A549 (cell line): ENCODE results near the gene ARHGAP26.

Source experiments
- CBX8 ChIP-seq: fragments of 200-600 bp; sonication (generic); IDR thresholded peaks from 2 replicates; pipeline ENCODE4 v1.6.1; 2016
- CEBPB ChIP-seq, 2 experiments: fragments of >200 bp in 1 of 2; sonication (Bioruptor Twin) in 1 of 2; formaldehyde crosslinking in 1 of 2; IDR thresholded peaks; 2 replicates each; pipeline ENCODE4 v1.6.1; 2012 to 2016
- CHD2 ChIP-seq: fragments of 150-350 bp; IDR thresholded peaks from 2 replicates; pipeline ENCODE4 v1.6.1; 2014; ENCODE audit warnings: low read length; ENCODE audit not compliant: partially characterized antibody
- CTCF ChIP-seq: fragments of >200 bp; sonication (Bioruptor Twin); formaldehyde crosslinking; IDR thresholded peaks from 3 replicates; pipeline ENCODE4 v1.5.1; 2016
- E2F6 ChIP-seq: IDR thresholded peaks from 2 replicates; pipeline ENCODE4 v1.6.1; 2012; ENCODE audit warnings: low read depth, borderline replicate concordance
- EP300 ChIP-seq, 2 experiments: fragments of >200 bp; sonication (Bioruptor Twin); formaldehyde crosslinking; IDR thresholded peaks; 2 replicates in 1 of 2; 3 replicates in 1 of 2; pipeline ENCODE4 v1.6.1; 2016 to 2017
- GATA3 ChIP-seq: IDR thresholded peaks from 2 replicates; pipeline ENCODE4 v1.6.1; 2012; ENCODE audit warnings: borderline replicate concordance
- JUN ChIP-seq, 2 experiments: fragments of >200 bp; sonication (Bioruptor Twin); formaldehyde crosslinking; IDR thresholded peaks; 2 replicates in 1 of 2; 3 replicates in 1 of 2; pipeline ENCODE4 v1.6.1; 2016 to 2017
- KDM1A ChIP-seq: fragments of 200-600 bp; sonication (generic); IDR thresholded peaks from 2 replicates; pipeline ENCODE4 v1.6.1; 2016; ENCODE audit warnings: low read depth, mild to moderate bottlenecking
- NFE2L2 ChIP-seq: fragments of 150-350 bp; conservative IDR thresholded peaks from 2 replicates; pipeline ENCODE4 v1.6.1; 2014; ENCODE audit warnings: low read length
- POLR2A ChIP-seq: IDR thresholded peaks from 2 replicates; pipeline ENCODE4 v1.6.1; 2012; ENCODE audit warnings: mild to moderate bottlenecking, low read length
- SMC3 ChIP-seq: fragments of >200 bp; sonication (Bioruptor Twin); formaldehyde crosslinking; IDR thresholded peaks from 3 replicates; pipeline ENCODE4 v1.6.1; 2018; ENCODE audit warnings: inconsistent platforms

GRCh38 chr5:142846406-142846805 is 76.2 kb downstream of the ARHGAP26 start:
- no peak for TF ChIP-seq POLR2A
- no peak for TF ChIP-seq CTCF
- TF ChIP-seq KDM1A, result no peak
- no peak for TF ChIP-seq EP300 (IDR thresholded peaks at IDR 0.05)
- TF ChIP-seq NFE2L2, result no peak
- TF ChIP-seq E2F6, result no peak
- no peak for TF ChIP-seq GATA3
- no peak for TF ChIP-seq SMC3
- no peak for TF ChIP-seq CBX8
- TF ChIP-seq JUN (IDR thresholded peaks at IDR 0.05), result no peak
- no peak for TF ChIP-seq CEBPB (IDR thresholded peaks at IDR 0.05)
- TF ChIP-seq CHD2, result no peak
